ENCODE results near the gene KRT1.

GRCh38 chr12:52703424-52703823, 23.2 kb upstream of the KRT1 start, which contains the start of gene KRT77:
- TF ChIP-seq POLR2A (IDR thresholded peaks at IDR 0.05; ENCODE audit: low read length) (no peak), GATA1 (IDR thresholded peaks at IDR 0.05; ENCODE audit: low read depth, low read length) (no peak)

Data from erythroblast (primary cell).